NCI-H1694 (cell line): Measurements from ENCODE around the gene ACOD1.
"Not testable (repeated sequence)": the region's sequence is repeated elsewhere in the genome, so short reads cannot be mapped to it uniquely, and the experiment has no call there.

Experiments used
- DNase-seq: peaks from one replicate; lab custom pipeline; 2025; lab: John Stamatoyannopoulos, UW

The ACOD1 gene

DNA sequence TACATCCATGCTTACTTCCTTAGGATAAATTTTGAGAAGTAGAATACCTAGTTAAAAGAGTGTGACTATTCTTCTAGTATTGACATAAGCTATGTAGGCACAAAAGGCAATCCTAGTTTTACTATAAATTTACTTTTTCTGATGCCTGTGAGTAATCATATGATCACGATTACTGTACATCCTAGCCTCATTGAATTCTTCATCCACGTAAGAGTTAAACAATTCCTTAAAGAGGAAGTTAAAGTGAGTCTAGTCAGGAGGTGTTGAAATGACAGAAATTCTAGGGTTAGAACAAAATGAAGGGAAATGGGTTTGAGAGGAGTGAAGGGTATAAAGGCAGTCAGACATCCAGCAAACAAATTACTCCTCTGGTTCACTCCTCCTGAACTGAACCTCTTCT lies at the start of gene ACOD1:
Gene ACOD1 (plus strand): TSS at position 363 of the 400 bp plus-strand sequence. CDS start 48 bp downstream, outside the sequence.
- DNase-seq: no peak

DNA sequence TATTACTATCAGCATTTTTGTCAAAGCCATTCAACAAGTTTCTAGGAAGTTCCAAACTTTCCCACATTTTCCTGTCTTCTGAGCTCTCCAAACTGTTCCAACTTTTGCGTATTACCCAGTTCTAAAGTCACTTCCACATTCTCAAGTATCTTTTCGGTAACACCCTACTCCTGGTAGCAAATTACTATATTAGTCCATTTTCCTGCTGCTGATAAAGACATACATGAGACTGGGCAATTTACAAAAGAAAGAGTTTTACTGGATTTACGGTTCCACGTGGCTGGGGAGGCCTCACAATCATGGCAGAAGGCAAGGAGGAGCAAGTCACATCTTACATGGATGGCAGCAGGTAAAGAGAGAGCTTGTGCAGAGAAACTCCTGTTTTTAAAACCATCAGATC lies 49.2 kb upstream of the ACOD1 start:
- DNase-seq: not testable (repeated sequence)

DNA sequence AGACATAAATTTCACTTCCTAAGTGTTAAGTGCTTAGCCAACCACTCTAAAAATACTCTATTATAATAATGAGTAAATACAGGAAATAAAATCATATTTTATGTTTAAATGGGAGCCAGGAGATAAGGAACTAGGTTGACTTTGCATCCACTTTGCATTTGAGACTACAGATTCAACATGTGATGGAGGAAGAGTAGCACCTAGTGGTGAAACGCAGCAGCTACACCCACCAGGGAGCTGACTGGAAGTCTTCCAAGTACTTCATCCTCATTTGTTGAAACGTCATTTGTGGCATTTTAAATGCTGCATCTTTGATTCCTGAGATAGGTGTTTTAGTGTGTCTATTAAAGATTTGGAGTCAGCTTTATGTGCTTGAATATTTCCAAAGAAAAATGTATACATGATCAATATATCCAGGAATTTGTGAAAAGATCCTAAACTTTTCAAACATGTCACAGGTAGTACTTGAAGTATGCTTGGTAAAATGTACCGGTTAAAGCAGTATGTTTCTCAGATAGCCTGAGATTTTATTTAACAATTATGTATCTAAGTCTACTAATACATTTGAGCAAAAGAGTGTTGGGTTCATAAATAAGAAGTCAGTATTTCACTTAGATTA lies 44.7 kb upstream of the ACOD1 start:
- peak; percentile 81 for DNase-seq

DNA sequence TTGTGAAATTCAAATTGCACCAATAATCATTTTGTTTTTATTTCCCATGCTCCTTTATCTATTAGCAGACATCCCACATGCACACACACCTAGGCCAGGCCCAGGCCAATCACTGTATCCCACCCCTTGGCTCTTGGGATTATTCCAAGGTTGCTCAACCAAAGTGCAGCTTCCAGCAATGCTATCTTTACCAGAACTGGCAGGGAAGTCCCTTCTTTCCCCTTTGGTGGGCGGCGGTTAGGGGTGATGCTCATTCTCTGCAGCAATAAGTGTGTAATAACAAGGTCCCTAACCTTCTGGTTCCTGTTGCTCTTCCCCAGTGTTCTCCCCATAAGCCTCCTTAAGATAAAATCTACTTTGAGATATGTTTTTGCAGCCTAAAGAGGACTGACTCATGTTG lies 43.8 kb upstream of the ACOD1 start:
- DNase-seq: no peak

DNA sequence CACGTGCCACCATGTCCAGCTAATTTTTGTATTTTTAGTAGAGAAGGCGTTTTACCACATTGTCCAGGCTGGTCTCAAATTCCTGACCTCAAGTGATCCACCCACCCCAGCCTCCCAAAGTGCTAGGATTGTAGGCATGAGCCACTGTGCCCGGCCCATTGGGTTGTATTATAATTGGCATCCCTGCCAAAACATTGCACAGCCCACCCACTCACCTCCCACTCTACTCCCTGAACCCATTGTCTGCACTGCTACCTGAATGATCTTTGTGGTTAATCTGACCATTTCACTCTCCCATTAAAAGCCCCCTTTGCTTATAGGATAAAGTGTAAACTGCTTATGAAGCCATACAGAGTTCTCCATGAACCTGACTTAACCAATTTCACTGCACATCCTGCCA lies 35.8 kb upstream of the ACOD1 start:
- DNase-seq: no peak

DNA sequence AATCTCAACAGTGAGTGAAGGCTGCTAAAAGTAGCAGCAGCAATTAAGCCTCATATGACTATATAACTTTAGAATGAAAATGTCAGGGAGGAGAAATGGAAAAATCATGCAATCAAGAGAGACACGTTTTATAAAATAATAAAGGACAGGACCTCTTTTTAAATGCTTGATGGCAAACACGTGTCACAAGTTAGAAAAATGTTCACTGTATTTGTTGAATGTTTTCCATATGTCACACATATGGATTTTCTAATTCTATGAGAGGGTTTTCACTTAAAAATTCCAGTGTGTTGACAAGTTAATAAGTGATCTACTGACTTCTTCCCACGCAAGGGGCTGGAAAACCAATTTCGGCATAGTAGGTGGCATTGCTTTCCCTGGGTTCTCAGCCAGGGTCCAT lies 34.4 kb upstream of the ACOD1 start:
- DNase-seq: no peak

DNA sequence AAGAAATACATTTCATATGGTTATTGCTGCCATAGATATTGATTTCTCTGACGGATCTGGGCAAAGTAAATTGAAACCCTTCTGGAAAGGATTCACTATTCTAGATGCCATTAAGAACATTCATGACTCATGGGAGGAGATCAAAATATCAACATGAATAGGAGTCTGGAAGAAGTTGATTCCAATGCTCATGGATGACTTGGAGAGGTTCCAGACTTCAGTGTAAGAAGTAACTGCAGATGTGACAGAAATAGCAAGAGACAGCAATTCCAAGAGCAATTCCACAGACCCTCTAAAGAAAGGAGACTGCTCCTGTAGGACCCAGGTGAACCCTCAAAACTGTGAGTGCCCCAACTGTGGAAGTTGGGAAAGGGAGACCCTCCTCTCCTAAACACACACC lies 31.2 kb upstream of the ACOD1 start:
- DNase-seq: no peak

DNA sequence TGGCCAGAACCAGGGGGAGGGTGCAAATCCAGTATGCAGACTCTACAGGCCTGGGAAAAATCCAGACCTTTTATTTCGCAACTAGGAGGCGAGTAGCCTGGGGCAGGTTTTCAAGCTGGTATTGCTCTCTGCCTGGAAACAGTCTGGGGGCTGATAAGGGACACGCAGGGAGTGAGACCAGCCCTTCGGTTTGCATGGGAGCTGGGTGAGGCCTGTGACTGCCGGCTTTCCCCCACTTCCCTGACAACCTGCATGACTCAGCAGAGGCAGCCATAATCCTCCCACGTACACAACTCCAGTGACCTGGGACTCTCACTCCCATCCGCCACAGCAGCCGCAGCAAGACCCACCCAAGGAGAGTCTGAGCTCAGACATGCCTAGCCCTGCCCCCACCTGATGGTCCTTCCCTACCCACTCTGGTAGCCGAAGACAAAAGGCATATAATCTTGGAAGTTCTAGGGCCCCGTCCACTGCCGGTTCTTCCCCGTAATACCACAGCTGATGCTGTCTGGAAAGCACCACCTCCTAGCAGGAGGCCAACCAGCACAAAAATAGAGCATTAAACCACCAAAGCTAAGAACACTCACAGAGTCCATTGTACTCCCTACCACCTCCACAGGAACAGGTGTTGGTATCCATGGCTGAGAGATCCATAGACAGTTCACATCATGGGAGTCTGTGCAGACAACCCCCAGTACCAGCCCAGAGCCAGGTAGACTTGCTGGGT lies 30.4 kb upstream of the ACOD1 start:
- DNase-seq: not testable (repeated sequence)

DNA sequence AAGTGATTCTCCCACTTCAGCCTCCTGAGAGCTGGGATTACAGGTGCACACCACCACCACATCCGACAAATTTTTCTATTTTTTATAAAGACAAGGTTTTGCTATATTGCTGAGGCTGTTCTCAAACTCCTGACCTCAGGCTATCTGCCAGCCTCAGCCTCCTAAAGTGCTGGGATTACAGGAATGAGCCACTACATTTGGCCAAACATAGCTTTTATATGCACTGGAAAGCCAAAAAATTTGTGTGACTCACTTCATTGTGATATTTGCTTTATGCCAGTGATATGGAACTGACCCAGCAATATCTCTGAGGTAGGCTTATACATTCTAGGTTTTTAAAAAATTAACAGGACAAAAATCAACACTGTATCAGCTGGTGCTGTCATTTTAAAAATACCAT lies 26.8 kb upstream of the ACOD1 start:
- DNase-seq: no peak

DNA sequence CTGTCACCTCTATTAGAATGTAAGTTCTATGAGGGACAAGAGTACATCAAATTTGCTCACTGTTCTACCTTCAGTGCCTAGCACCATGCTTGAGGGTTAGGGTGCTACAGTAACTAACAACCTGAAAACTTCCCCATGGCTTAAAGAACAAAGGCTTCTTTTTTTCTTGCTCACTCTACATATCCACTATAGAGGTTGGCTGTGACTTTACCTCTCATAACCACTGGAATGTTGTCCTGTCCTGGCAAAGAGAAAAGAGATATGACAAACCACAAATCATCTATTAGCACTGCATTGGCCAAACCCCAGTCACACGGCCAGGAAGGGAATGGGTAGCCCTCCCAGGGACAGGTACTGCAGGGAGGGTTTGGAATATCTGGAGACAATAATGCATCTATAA lies 23.2 kb upstream of the ACOD1 start:
- DNase-seq: no peak

DNA sequence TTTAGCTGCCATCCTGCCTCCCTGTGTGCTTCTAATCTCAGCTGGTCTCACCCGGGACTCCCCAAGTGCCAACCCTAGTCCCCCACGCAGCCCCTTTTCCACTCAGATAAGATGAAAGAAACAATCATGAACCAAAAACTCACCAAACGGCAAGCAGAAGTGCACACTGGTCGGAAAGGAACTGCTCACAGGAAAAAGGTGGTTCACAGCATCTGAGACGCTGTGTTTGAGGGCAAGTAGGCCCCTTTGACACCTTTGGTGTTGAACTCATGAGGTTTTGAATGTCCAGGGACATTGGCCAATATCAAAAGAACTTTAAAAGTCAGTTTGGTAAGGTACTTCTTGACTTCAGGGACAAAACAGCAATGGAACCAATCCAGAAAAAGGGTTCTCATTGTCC lies 20.4 kb upstream of the ACOD1 start:
- DNase-seq: no peak

DNA sequence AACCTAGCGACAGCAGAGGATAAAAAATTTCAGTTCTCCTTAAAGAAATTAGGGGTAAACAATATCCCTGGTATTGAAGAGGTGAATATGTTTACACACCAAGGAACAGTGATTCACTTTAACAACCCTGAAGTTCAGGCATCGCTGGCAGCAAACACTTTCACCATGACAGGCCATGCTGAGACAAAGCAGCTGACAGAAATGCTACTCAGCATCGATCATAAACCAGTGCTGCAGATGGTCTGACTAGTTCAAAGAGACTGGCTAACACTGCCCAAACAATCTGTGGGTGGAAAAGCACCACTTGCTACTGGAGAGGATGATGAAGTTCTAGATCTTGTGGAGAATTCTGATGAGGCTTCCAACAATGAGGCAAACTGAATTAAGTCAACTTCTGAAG lies 19.9 kb upstream of the ACOD1 start:
- no peak for DNase-seq

DNA sequence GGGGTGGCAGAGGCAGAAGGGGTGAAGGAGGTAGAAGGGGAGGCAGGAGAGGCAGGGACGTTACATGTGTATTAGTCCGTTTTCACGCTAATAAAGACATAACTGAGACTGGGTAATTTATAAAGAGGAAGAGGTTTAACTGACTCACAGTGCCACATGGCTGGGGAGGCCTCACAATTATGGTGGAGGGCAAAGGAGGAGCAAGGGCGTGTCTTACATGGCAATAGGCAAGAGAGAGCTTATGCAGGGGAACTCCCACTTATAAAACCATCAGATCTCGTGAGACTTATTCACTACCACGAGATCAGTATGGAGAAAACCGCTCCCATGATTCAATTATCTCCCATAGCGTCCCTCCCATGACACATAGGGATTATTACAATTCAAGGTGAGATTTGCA lies 19.0 kb upstream of the ACOD1 start:
- no peak for DNase-seq

DNA sequence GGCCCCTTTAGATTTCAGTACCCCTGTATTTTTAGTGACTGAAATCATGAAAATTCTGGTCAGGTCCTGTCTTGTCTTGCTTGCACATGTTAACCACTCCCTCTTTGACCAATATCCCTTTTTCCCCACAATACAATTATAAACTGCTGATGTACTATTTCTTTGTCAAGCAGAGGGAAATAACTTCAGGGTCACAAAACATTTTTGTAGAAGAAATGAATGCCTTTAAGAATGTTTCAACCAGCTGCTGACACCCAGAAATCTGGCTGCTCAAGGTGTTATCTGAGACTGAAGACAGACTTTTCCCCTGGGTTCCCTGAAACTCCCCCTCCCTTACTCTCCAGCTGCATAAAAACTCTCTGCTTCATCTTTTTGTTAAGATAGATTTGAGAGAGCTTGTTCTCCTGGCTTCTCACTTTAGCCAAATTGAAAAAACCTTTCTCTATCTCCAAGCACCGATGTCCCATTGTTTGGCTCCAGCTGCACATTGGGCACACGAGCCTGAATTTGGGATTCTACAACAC lies 18.4 kb upstream of the ACOD1 start:
- no peak for DNase-seq

DNA sequence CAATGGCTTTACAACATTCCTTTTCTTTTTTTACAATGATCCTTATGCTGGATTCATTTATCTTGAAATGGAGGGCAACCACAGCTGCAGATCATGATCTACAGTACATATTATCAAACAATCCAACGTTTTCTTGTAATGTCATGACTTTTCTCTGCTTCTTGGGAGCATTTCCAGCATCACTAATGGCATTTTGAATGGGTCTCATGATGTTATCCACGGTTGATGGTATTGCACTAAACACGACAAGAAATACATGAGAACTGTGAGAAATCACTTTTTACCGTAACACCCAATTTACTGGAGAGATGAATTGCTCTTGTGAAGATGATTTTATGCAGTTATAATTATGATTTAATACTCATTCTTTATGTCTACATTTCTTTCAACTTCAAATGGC lies 16.2 kb upstream of the ACOD1 start:
- no peak for DNase-seq

DNA sequence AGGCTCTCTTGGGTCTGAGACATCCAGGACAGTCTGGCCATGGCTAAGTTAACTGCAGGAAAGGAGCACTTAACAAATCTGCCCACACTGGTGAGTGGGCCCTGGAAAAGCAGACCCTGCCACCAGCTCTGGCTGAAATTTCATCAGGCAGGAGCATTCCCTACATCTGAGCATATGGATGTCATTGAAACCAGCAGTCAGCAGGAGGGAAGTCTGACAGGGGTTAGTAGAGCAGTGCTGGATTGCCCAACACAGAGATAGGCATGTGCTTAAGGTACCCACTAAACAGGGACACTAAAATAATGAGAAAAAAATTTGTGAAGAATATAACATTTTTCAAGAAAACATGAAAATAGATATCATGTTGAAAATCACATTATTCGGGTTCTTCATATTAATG lies 13.6 kb upstream of the ACOD1 start:
- no peak for DNase-seq

DNA sequence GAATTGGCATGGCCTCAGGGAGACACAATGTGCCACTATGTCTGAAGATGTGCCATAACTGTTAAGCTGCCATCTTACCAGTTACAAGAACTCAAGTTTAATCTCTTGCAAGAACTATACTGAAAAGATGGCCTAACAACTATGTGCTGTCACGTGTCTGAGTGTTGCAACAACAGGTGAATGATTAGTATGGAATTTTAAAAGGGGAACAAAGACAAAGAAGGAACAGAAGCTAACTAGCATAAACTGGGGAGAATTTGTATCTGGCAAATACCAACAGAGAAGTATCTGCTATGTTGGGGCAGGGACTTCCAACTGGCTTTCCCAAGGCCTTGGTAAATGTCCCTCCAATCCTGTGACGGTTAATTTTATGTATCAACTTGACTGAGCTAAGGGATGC lies 11.5 kb upstream of the ACOD1 start:
- DNase-seq: no peak

DNA sequence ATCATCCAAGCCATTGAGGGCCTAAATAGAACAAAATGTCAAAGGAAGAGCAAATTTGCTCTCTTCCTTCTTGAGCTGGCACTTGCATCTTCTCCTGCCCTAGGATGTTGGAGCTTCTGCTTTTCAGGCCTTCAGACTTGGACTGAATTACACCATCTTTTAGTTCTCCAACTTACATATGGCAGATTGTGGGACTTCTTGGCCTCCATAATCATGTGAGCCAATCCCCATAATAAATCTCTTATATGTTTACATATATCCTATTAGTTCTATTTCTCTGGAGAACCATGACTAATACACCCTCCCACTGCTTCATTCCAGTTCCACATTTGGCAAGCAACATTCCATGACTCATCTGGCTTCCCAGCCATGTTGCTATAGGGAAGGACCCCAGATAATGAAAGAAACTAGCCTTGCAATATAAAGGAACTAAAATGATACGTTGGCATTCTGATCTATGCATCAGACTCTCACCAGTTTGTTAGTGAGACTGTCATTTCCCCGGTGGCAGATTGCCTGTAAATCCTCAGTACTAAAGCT lies 11.0 kb upstream of the ACOD1 start:
- no peak for DNase-seq

DNA sequence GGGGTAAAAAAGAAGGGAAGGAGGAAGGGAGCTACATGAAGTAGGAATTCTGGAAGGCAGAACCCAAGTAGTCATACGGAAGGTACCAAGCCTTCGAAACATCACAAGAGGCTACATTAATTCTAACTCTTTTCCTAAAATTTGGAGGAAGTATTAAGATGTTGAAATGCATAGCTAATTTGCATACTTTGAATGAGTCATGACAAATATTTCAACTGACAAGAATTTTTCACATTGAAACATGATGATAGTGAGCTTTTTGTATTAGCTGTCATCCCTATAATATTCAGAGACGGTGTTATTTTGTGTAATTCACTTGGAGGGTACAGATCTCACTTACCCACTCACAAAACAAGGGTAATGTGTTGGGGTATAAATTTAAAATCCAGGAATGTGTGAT lies 9.1 kb upstream of the ACOD1 start:
- no peak for DNase-seq

DNA sequence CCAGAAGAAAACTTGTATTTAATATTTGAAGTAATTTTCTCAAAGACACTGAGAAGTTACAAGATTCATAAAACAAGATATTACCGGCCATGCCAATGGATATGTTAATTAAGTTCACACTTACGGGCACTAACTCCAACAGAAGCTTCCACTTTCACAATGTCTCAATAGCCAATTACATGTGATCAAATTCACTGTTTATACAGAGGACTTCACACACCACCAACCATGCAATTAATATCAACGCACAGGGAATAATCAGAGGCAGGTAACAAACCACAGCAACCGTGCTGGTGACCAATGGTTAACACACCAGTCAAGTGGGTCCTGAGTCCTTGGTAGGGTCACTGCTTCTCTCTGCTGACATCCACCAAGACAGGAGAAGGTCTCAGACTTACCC lies 5.9 kb upstream of the ACOD1 start:
- DNase-seq: no peak

DNA sequence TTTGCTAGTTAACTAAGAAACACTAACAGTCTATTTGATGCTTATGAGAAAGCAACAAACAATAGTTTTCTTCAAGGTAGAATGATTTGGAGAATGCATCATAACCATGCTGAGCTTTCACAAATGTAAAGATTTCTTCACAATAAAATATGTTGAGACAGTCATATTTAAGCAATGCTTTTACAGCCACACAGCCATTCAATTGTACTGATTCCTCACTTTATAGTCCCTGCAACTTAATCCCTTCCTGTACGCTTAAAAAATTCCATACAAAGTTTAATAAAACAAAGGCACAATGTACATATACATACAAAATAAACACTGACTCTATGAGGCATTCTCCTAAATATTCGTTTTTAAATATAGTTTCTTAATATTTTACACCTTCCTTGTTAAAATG lies 4.7 kb upstream of the ACOD1 start:
- DNase-seq: no peak

DNA sequence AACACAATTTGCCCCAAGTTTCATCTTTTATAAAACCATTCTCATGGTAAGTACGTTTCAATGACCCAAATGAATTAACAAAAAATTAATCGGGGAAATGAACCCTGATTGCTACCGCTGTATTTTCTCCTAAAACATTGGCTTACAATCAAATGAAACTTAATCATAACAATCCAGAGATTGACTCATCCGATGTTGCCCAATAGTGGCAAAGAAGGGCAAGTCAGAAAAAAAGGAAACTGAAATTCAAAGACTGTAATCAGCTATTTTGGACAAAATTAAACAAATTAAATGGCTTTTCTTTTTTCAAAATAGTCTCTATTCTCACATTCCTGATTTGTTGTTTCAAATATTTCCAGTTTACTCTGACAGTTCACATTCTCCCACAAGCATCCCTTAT lies 3.9 kb upstream of the ACOD1 start:
- DNase-seq: no peak

DNA sequence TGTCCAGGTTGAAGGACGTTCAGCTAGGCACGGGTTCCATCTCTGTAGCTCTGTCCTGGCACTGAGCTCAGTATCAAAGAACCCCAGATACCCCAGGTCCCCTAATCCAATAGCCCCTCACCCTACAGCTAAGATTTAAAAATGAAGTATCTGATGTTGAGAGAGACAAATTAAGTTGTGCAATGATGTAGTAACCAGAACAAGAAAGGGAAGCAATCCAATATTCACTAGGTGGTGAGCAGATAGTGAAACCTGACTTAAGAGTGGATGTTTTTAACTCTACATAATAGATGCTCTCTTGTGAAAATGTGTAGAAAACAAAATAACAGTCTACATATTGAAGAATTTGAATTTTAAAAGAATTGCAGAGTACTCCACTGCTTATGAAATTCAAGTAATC lies 1.8 kb downstream of the ACOD1 start:
- DNase-seq: no peak

DNA sequence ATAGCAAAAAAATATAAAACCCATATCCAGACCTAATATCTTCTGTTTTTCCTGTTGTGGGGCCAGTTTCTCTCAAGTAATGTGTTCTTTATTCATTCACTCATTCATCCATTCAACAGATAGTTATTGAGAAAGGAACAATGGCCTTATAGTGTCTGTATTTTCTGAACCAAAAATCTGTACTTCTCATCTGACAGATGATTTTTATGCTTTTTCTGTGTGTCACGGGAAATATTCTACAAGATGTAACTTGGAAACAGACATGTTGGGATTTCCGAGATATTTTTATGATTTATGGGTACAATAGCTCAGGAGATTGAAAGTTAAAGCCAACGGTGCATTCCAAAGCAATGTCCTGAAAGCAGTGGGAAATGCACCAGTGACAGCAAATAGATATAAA lies 5.7 kb downstream of the ACOD1 start:
- no peak for DNase-seq
